ENCODE data around the gene CHCHD3. TPM values are rescaled to one million over a fixed set of nuclear protein-coding genes. Genes with fewer than 3 reads are reported as not detected.

CHCHD3 gene
- total and polyA plus RNA-seq, 4 donors: 25.5 to 37.8 (median 31.8) TPM

DNA sequence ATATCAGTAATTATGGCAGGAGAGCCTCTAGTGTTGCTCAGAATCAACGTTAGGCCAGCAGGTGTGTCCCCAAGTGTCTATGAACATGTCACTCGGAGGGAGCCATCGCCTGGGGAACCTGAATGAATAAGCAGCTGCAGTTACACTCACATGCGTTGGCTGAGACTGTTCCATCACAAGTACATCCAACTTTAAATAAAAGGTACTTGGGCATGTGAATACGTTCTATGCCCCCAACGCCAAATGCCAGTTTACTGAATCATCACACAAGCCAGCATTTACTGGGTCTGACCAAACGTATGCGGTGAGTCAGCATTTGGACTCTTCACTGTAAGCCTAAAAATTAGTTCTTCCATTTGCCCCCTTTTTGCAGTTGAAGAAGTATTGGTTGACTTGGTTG is 298.1 kb downstream of the CHCHD3 start:
- Histone ChIP-seq H3K4me1 (ENCODE audit: control insufficient read depth in 4 of 4, insufficient read depth in 4 of 4, low read length in 3 of 4) (no peaks in the 10 kb centered on the region), H3K36me3 (ENCODE audit: control insufficient read depth in 4 of 4, insufficient read depth in 3 of 4, low read depth in 1 of 4, low read length in 3 of 4) (peaks cover 1 to 12% (median 6%) of the 10 kb centered on the region in 4 donors), H3K27ac (ENCODE audit: low read depth in 1 of 2, low read length in 2 of 2) (no peak overlapping the region), H3K9me3 (ENCODE audit: control insufficient read depth in 4 of 4, low read length in 3 of 4) (no peaks in the 10 kb centered on the region), H3K4me3 (ENCODE audit: low read depth in 1 of 3, low read length in 3 of 3) (no peak overlapping the region), H3K27me3 (ENCODE audit: control insufficient read depth in 4 of 4, insufficient read depth in 4 of 4, low read length in 3 of 4) (no peaks in the 10 kb centered on the region), H3K9ac (ENCODE audit: low read depth in 1 of 2, low read length in 2 of 2) (no peak overlapping the region)
- no peak for DNase-seq (ENCODE audit: low spot score)
- WGBS: 97% methylated on average over 8 of the region's 8 CpGs
- TF ChIP-seq RXRA (IDR thresholded peaks at IDR 0.05): no peak
- TF ChIP-seq HNF4G (IDR thresholded peaks at IDR 0.05): no peak
- TF ChIP-seq FOXA2 (IDR thresholded peaks at IDR 0.05): no peak
- TF ChIP-seq REST (IDR thresholded peaks at IDR 0.05): no peak
- TF ChIP-seq HNF4A (conservative IDR thresholded peaks at IDR 0.05): no peak
- TF ChIP-seq, protein P1, sequence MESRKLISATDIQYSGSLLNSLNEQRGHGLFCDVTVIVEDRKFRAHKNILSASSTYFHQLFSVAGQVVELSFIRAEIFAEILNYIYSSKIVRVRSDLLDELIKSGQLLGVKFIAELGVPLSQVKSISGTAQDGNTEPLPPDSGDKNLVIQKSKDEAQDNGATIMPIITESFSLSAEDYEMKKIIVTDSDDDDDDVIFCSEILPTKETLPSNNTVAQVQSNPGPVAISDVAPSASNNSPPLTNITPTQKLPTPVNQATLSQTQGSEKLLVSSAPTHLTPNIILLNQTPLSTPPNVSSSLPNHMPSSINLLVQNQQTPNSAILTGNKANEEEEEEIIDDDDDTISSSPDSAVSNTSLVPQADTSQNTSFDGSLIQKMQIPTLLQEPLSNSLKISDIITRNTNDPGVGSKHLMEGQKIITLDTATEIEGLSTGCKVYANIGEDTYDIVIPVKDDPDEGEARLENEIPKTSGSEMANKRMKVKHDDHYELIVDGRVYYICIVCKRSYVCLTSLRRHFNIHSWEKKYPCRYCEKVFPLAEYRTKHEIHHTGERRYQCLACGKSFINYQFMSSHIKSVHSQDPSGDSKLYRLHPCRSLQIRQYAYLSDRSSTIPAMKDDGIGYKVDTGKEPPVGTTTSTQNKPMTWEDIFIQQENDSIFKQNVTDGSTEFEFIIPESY (IDR thresholded peaks at IDR 0.05): no peak
- TF ChIP-seq SP1 (IDR thresholded peaks at IDR 0.05): no peak
- TF ChIP-seq FOXA1 (IDR thresholded peaks at IDR 0.05): no peak
- TF ChIP-seq GABPA (IDR thresholded peaks at IDR 0.05 in 1 of 2, conservative IDR thresholded peaks at IDR 0.05 in 1 of 2): no peak
- no peak for TF ChIP-seq CTCF (IDR thresholded peaks at IDR 0.05; ENCODE audit: low read depth, low read length, missing input control)
- TF ChIP-seq TAF1 (conservative IDR thresholded peaks at IDR 0.05): no peak
- no peak for TF ChIP-seq YY1 (IDR thresholded peaks at IDR 0.05)
- TF ChIP-seq JUND (IDR thresholded peaks at IDR 0.05): no peak
- TF ChIP-seq, protein P2, sequence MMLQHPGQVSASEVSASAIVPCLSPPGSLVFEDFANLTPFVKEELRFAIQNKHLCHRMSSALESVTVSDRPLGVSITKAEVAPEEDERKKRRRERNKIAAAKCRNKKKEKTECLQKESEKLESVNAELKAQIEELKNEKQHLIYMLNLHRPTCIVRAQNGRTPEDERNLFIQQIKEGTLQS (IDR thresholded peaks at IDR 0.05): no peak

- Histone ChIP-seq H3K27ac (ENCODE audit: low read depth in 1 of 2, low read length in 2 of 2) (no peak overlapping the region), H3K36me3 (ENCODE audit: control insufficient read depth in 4 of 4, insufficient read depth in 3 of 4, low read depth in 1 of 4, low read length in 3 of 4) (peaks cover 1 to 12% (median 6%) of the 10 kb centered on the region in 4 donors), H3K4me1 (ENCODE audit: control insufficient read depth in 4 of 4, insufficient read depth in 4 of 4, low read length in 3 of 4) (no peaks in the 10 kb centered on the region), H3K27me3 (ENCODE audit: control insufficient read depth in 4 of 4, insufficient read depth in 4 of 4, low read length in 3 of 4) (no peaks in the 10 kb centered on the region), H3K4me3 (ENCODE audit: low read depth in 1 of 3, low read length in 3 of 3) (no peak overlapping the region), H3K9me3 (ENCODE audit: control insufficient read depth in 4 of 4, low read length in 3 of 4) (no peaks in the 10 kb centered on the region), H3K9ac (ENCODE audit: low read depth in 1 of 2, low read length in 2 of 2) (no peak overlapping the region)
- TF ChIP-seq RAD21 (IDR thresholded peaks at IDR 0.05) (no peak), HNF4G (IDR thresholded peaks at IDR 0.05) (no peak), RXRA (IDR thresholded peaks at IDR 0.05) (no peak), NR2F2 (IDR thresholded peaks at IDR 0.05) (no peak), FOXA1 (IDR thresholded peaks at IDR 0.05) (no peak), CTCF (IDR thresholded peaks at IDR 0.05; ENCODE audit: low read depth, low read length, missing input control) (no peak), HNF4A (conservative IDR thresholded peaks at IDR 0.05) (no peak), TAF1 (conservative IDR thresholded peaks at IDR 0.05) (no peak), YY1 (IDR thresholded peaks at IDR 0.05) (no peak), FOXA2 (IDR thresholded peaks at IDR 0.05) (no peak), GABPA (IDR thresholded peaks at IDR 0.05 in 1 of 2, conservative IDR thresholded peaks at IDR 0.05 in 1 of 2) (no peak), JUND (IDR thresholded peaks at IDR 0.05) (no peak), SP1 (IDR thresholded peaks at IDR 0.05) (no peak)
- TF ChIP-seq, protein P2 (IDR thresholded peaks at IDR 0.05): no peak
- TF ChIP-seq, protein P1 (IDR thresholded peaks at IDR 0.05): no peak
- DNase-seq (ENCODE audit: low spot score): no peak
- WGBS: 92% methylated on average over 11 of the region's 11 CpGs
These were observed 298.9 kb downstream of the CHCHD3 start for GRCh38 chr7:132782777-132783640.

Measured in liver (tissue), 9 donors.